Mesothelial cell of epicardium (in vitro differentiated cells): Measurements from ENCODE around the gene DLGAP3. TPM values are rescaled to one million over a fixed set of nuclear protein-coding genes. Genes with fewer than 3 reads are reported as not detected.
A peak's percentile ranks its signal among the peaks of the same experiment; 100 is the strongest.

Experiments
- DNase-seq, 2 experiments: peaks; one replicate each; pipeline ENCODE4 v3.0.0; 2021; ENCODE audit warnings: low spot score in 2 of 2; ENCODE audit not compliant: unreplicated experiment in 2 of 2
- H3K27ac Mint-ChIP-seq: 2 replicates; pipeline ENCODE4 v1.8.0; 2021; ENCODE audit warnings: mixed read lengths
- H3K27me3 Mint-ChIP-seq: 2 replicates; pipeline ENCODE4 v1.8.0; 2021; ENCODE audit warnings: low read depth, mixed read lengths
- H3K36me3 Mint-ChIP-seq: 2 replicates; pipeline ENCODE4 v1.8.0; 2021; ENCODE audit warnings: mixed read lengths
- H3K4me1 Mint-ChIP-seq: 2 replicates; pipeline ENCODE4 v1.8.0; 2021; ENCODE audit warnings: mixed read lengths
- H3K4me3 Mint-ChIP-seq: 2 replicates; pipeline ENCODE4 v1.8.0; 2021; ENCODE audit warnings: mild to moderate bottlenecking, moderate library complexity, mixed read lengths
- H3K9me3 Mint-ChIP-seq: 2 replicates; pipeline ENCODE4 v1.8.0; 2021; ENCODE audit warnings: mixed read lengths
- CTCF ChIP-seq: fragments of 200-600 bp; sonication (generic); IDR thresholded peaks from one replicate; pipeline ENCODE4 v1.5.0; 2021; ENCODE audit warnings: antibody characterized with exemption; ENCODE audit not compliant: unreplicated experiment
- total RNA-seq: library from RNA; stranded (reverse); gene quantifications from 3 replicates; pipeline ENCODE4 v1.2.1, GENCODE V29; 2021

The DLGAP3 gene
- total RNA-seq, 1 donor from 2014 or later, result 0.27 TPM

GRCh38 chr1:34926156-34926555 is 3.3 kb downstream of the DLGAP3 start:
- no peaks in the 10 kb centered on the region for H3K9me3 Mint-ChIP-seq
- no peak for DNase-seq
- TF ChIP-seq CTCF, result no peak
- H3K4me3 Mint-ChIP-seq, result no peak overlapping the region
- H3K36me3 Mint-ChIP-seq, result no peaks in the 10 kb centered on the region
- peaks cover 5% of the 10 kb centered on the region for H3K4me1 Mint-ChIP-seq
- no peak overlapping the region for H3K27ac Mint-ChIP-seq
- peaks cover 86% of the 10 kb centered on the region for H3K27me3 Mint-ChIP-seq

GRCh38 chr1:34925730-34926129 is 3.7 kb downstream of the DLGAP3 start:
- Mint-ChIP-seq H3K27me3 (peaks cover 86% of the 10 kb centered on the region), H3K27ac (no peak overlapping the region), H3K4me1 (peaks cover 5% of the 10 kb centered on the region), H3K4me3 (no peak overlapping the region), H3K9me3 (no peaks in the 10 kb centered on the region), H3K36me3 (no peaks in the 10 kb centered on the region)
- no peak for TF ChIP-seq CTCF
- no peak for DNase-seq

- DNase-seq, result peak; percentile 81 to 92
- no peak overlapping the region for H3K27ac Mint-ChIP-seq
- H3K27me3 Mint-ChIP-seq, result peaks cover 88% of the 10 kb centered on the region
- TF ChIP-seq CTCF, result no peak
- no peaks in the 10 kb centered on the region for H3K36me3 Mint-ChIP-seq
- no peaks in the 10 kb centered on the region for H3K9me3 Mint-ChIP-seq
- H3K4me1 Mint-ChIP-seq, result peaks cover 5% of the 10 kb centered on the region
- no peak overlapping the region for H3K4me3 Mint-ChIP-seq
Measured at GRCh38 chr1:34924759-34925555, 4.5 kb downstream of the DLGAP3 start.

- H3K27me3 Mint-ChIP-seq, result peaks cover 91% of the 10 kb centered on the region
- no peak for TF ChIP-seq CTCF
- H3K4me3 Mint-ChIP-seq, result no peak overlapping the region
- no peak overlapping the region for H3K27ac Mint-ChIP-seq
- H3K36me3 Mint-ChIP-seq, result no peaks in the 10 kb centered on the region
- H3K4me1 Mint-ChIP-seq, result peaks cover 2% of the 10 kb centered on the region
- no peaks in the 10 kb centered on the region for H3K9me3 Mint-ChIP-seq
- DNase-seq, result no peak
Measured at GRCh38 chr1:34923490-34923889, 6.0 kb downstream of the DLGAP3 start.

GRCh38 chr1:34918977-34919561 is 10.4 kb downstream of the DLGAP3 start:
- Mint-ChIP-seq H3K36me3 (no peaks in the 10 kb centered on the region), H3K27ac (no peak overlapping the region), H3K4me3 (no peak overlapping the region), H3K9me3 (no peaks in the 10 kb centered on the region), H3K27me3 (peaks cover 57% of the 10 kb centered on the region), H3K4me1 (peaks cover 1% of the 10 kb centered on the region)
- no peak for TF ChIP-seq CTCF
- no peak for DNase-seq
